Limb (tissue), 2 donors: ENCODE data around the gene SEBOX.

Experiments used
- DNase-seq, 2 donors: peaks; one replicate each; pipeline ENCODE4 v3.0.0-alpha.2; 2016; ENCODE audit errors: extremely low spot score in 2 of 2

Gene SEBOX

DNA sequence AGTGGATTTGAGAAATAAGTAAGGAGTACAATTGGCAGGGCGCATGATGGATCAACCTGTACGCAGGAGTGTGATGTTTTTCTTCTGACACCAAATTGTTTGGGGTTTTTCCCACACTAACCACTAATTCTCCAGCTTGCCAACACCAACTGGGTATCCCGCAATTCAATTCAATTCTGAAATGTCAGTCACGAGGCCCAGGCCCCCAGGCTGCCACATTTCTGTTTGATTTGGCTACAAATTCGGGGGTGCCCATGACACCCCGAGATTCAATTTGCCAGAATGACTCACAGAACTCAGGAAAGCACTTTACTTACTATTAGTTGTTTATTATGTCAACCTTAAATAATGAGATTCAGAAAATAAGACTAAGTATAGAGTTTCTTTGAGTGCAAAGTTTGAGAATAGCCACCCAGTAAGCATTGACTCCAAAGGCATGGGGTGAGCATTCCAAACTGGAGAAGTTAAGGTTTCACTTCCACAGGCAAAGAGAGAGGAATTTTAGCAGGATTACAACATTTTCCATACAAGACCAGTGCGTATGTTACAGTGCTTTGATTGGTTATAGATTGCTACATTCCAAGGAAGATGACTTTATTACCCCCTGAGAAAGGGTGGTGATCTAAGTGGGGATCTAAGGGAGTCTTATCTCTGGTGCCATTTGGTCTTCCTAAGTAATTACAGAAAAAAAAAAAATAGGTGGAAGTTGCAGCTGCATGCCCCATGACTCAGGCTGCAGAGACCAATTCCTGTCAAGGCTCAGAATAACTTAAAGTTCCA, 29.5 kb upstream of the SEBOX start:
- DNase-seq: no peak

DNA sequence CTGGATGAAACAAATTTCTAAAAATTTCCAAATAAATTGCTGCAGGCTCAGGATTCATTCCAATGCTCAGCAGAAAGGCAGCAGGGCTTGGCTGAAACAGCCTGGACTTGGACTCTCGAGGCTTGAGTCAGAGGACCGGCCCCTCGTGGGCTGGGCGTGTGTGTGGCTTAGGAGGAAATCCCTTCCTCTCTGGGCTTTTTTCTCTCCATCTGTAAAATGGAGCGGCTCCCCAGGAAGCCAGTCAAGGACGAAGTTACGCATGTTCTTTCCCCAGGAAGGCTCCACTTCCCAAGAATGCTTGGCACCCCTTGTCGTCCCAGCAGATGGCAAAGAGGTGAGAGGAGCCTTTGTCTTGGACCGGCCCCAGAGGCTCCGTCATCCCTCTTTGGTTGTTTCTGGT, 27.5 kb upstream of the SEBOX start:
- no peak for DNase-seq

DNA sequence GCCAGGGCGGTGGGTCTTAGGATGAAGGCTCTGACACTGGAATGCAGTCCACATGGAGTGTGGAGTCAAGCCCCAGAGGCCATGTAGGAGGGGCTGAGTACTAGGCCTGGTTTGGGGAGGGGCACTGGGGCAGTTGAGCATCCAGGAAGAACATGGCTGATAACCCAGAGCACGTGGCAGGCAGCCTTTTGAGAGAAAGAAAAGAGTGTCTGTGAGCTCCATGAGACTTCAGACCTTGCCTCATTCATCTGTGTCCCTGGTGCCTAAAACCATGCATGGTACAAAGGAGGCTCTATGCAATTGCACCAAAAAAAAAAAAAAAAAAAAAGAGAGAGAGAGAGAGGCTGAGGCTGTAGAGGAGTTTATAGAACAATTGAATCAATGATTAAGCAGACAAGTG, 26.4 kb upstream of the SEBOX start:
- DNase-seq: no peak

DNA sequence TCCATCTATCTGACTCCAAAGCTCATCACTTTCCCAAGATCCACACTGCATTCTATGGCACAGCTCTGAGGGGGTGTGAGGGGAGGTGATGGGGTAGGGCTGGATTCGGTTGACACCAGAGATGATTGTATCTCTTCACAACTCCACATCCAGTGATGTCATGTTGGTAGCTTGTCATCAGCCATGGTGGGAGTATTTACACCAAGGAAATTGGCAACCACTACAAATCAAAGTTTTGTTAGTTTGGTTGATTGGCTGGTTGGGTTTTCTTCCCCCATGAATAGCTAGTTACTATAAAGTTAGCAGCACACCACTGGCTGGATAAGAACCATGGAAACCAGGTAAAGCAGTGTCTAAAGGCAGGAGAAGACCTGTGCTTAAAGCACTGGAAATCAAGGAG, 26.0 kb upstream of the SEBOX start:
- DNase-seq: no peak

DNA sequence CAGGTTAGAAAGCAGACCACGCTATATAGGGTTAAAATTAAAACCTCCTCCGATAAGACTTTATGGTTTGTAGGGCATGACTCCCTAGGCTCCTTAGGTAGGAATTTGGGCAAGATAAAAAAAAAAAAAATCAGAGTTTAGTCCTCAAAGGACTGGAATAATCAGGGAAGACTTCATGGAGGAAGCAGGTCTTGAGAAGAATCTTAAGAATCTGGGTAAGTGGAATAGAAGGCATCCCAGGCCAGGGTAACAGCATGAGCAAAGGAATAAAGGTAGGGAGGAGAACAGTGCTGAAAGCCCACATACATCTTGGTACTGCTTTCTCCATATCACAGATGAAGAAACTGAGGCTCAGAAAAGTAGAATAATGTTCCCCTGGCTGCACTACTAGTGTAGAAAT, 25.6 kb upstream of the SEBOX start:
- DNase-seq: no peak

DNA sequence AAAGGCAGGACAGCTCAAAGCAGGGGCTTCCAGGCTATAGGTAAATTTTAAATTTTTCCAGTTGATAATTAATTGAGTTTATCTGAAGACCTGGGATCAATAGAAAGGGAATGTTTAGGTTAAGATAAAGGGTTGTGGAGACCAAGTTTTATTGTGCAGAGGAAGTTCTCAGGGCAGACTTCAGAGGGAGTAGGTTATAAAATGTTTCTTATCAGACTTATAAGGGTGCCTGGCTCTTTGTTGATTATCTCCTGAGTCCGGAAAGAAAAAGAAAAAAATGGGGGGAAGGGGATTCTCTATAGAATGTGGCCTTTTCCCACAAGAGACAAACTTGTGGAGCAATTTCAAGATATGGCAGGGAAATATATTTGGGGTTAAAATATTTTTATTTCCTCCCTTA, 25.1 kb upstream of the SEBOX start:
- DNase-seq: no peak

DNA sequence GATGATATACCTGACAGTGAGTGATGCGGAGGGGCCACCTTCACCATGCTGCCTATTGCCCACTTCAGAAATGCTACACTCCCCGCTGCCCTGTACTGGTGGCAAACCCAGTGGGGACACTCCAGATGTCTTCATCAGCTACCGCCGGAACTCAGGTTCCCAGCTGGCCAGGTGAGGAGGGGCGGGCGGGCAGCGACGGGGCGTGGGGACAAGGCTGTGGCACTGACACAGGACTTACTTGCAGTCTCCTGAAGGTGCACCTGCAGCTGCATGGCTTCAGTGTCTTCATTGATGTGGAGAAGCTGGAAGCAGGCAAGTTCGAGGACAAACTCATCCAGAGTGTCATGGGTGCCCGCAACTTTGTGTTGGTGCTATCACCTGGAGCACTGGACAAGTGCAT, 23.1 kb upstream of the SEBOX start:
- no peak for DNase-seq

DNA sequence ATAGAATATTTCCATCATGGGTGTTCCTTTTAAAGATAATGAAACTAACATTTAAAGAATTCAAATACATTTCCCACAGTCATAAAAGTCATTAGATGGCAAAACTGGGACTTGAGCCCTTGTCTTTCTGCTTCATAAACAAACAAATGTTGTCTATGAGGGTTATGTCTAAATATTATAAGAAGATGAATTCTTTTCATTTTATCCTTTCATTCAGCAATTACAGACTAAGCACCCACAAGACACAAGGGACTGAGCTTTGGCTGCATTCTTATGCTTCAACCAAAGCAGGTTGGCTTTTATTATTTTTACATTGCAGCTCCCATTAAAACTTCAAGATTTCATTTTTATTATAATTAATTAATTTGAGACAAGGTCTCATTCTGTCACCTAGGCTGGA, 21.4 kb upstream of the SEBOX start:
- DNase-seq: no peak

DNA sequence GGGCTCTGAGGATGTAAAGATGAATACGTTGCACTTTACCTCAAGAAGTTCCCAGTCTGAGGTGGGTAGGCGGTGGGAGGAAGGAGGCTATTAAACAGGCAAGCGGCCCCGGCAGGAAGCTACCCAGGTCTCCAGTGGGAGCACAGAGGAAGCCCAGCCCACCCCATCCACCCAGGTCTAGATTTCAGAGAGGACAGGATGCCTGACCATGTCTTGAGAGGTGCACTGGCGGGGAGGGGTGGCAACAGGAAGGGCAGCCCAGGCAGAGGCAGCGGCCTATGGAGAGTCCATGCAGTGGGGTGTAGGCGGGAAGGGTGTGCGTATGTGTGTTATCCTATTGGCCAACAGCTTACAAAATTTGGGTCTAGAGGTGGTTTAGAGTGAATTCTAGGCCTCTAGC, 20.4 kb upstream of the SEBOX start:
- DNase-seq: no peak

DNA sequence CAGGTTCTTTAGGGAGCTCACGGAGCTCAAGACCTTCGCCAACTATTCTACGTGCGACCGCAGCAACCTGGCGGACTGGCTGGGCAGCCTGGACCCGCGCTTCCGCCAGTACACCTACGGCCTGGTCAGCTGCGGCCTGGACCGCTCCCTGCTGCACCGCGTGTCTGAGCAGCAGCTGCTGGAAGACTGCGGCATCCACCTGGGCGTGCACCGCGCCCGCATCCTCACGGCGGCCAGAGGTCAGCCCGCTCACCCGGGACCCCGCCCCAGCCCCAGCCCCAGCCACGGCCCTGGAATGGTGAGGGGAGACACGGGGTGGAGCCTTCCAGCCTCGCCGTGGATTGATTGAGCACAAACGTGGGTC, 20.0 kb upstream of the SEBOX start:
- no peak for DNase-seq

DNA sequence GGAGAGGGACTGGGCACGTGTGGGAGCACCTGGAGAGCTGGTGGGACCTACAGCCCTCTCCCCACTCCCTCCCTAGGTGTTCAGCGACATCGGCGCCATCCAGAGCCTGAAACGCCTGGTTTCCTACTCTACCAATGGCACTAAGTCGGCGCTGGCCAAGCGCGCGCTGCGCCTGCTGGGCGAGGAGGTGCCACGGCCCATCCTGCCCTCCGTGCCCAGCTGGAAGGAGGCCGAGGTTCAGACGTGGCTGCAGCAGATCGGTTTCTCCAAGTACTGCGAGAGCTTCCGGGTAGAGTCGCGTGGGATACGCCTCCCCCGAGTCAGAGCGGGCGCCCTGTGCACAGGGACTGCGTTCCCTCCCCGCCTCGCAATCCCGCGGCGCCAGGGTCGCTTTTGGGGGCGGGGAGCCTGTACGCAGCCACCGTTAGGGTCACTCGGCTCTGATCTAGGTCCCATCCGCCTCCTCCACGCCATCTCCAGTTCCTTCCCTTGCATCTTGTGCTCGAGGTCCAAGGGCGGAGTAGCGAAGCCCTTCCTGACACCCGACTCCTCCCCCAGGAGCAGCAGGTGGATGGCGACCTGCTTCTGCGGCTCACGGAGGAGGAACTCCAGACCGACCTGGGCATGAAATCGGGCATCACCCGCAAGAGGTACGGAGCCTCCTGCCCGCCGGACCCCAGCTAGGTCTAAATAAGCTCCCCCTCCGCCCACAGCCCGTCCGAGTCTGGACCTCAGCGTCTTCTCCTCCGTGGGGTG, 19.5 kb upstream of the SEBOX start:
- DNase-seq: no peak

DNA sequence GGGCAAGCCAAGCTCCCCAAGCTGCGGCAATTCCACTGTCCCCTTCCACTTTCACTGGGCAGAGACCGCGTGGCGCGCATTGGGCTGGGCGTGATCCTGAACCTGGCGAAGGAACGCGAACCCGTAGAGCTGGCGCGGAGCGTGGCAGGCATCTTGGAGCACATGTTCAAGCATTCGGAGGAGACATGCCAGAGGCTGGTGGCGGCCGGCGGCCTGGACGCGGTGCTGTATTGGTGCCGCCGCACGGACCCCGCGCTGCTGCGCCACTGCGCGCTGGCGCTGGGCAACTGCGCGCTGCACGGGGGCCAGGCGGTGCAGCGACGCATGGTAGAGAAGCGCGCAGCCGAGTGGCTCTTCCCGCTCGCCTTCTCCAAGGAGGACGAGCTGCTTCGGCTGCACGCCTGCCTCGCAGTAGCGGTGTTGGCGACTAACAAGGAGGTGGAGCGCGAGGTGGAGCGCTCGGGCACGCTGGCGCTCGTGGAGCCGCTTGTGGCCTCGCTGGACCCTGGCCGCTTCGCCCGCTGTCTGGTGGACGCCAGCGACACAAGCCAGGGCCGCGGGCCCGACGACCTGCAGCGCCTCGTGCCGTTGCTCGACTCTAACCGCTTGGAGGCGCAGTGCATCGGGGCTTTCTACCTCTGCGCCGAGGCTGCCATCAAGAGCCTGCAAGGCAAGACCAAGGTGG, 16.3 kb upstream of the SEBOX start:
- DNase-seq: peak in 1 of 2 donors; percentile 47

DNA sequence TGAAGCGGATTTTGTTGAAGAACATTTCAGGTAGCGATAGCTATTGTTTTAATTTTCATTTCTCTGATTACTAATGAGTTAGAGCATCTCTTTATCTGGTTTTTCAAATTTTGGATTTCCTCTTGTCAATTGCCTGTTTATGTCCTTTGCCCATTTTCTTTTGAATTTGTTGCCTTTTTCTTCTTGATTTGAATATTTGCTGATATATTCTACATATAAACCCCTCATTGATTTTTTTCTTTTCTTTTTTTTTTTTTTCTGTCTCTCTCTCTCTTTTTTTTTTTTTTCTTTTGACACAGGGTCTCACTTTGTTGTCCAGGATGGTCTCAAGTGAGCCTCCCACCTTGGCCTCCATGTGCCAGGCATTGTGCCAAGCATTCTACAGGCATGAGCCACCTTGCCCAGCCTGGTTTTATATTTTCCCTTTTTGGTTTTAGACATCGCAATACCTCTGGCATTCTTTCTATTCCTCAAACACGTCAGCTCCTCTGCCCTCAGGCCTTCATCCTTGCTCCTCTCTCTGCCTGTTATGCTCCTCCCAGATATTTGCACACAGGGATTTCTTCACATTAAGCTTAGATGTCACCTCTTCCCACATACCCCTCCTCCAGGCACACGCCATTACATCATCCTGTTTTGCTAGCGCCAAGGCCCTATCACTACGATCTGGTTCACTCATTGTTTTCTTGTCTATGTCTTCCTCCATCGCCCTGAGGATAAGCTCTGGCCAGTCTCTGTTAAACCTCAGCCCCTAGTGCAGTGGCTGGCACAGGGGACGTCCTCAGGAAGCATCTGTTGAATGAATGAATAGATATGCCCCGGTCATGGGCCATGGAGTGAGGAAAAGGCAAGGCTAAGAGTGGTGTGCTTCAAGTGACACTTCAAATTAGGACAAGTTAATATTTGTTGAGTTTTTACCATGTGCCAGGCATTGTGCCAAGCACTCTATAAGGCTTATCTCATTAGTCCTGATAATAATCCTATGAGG, 15.1 kb upstream of the SEBOX start:
- DNase-seq: no peak

DNA sequence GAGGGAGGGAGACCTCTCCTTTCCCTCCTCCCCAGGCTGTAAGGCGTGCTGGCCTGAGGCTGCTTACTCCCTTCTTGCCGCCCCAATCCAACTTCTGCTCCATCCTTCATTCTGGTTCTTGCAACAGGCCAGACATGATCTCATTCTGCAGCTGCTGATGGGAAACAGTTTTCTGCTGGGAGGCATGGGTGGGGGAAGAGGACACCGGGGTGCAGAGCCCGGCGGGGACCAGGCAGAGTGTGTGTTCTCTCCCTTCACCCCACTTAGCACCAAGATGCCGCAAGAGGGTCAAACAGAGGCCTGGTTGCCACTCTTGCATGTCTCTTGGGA, 7.9 kb upstream of the SEBOX start:
- DNase-seq: no peak

DNA sequence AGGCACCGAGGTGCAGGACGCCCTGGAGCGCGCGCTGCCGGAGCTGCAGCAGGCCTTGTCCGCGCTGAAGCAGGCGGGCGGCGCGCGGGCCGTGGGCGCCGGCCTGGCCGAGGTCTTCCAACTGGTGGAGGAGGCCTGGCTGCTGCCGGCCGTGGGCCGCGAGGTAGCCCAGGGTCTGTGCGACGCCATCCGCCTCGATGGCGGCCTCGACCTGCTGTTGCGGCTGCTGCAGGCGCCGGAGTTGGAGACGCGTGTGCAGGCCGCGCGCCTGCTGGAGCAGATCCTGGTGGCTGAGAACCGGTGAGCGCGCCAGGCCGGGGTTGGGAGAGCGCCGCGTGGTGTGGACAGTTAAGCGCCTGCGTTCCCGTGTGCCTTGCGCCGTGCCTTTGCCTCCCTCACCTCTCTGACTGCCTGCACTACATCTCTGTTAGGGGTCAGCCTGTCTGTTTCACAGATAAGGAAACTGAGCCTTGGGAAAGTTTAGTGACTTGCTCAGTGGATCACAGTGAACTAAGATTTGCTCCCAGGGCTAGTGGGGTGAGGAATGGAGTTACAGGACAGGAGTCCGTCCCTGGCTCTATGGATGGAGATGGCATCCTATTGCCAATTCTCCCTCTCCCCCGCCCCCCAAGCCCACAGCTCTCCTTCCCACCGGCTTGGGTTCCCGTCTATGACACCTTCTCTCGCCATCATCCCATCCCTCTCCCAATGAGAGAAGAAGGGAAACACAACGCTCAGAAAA, 7.4 kb upstream of the SEBOX start:
- DNase-seq: no peak

DNA sequence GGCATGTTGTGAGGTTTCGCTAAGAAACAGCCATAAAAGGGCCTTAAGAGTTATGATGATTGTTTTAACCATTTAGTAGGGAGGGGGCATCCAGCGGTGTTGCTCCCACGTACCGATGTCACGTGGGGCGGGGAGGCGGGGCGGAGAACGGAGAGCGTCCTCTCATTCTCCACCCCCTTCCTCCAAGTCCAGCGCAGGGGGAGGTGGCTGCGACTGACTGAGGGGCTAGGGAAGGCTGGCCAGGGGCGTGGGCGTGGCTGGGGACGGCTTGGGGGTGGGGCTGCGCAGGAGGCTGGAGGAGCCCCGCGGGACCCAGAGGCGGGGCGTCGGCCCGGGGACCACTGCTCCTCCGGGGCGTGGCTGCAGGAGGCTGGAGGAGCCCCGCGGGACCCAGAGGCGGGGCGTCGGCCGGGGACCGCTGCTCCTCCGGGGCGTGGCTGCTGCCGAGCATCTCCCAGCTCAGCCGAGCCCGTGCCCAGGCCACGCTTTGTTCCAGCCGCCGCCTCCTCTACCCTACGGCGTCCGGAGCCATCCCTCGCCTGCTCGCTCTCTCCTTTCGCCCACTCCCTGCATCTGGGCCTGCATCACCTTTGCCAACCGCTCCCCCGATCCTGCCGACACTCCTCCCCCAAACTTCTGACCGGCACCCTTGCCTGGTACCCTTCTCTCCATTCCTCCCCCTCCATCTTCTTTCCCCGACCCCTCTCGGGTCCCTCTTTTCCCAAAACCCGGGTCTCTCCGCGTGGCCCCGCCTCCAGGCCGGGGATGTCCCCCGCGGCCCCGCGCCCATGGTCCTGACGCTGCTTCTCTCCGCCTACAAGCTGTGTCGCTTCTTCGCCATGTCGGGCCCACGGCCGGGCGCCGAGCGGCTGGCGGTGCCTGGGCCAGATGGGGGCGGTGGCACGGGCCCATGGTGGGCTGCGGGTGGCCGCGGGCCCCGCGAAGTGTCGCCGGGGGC, 6.5 kb upstream of the SEBOX start, which contains the start of gene SARM1:
Gene SARM1, plus strand, starts transcription at position 450 of the 958 bp plus-strand sequence. Its CDS starts 339 bp downstream, at position 789.
- DNase-seq: peak; percentile 74 to 91

DNA sequence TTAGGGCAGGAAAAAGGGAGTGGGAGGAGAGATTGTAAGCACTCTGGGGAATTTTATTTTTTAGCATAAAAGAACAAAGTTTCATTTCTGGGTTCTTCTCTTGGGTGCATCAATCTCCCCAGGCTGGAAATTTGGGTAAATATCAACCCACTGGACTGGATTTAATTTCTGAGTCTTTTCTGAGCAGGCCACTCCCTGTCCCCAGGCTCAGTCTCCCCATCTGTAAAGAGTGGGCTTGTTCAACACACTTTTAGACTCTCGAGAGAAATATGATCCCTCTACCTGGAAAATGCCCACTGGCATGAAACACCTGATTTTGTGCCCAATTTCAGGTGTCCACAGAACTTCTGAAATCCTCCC, 5.7 kb upstream of the SEBOX start:
- DNase-seq: no peak

DNA sequence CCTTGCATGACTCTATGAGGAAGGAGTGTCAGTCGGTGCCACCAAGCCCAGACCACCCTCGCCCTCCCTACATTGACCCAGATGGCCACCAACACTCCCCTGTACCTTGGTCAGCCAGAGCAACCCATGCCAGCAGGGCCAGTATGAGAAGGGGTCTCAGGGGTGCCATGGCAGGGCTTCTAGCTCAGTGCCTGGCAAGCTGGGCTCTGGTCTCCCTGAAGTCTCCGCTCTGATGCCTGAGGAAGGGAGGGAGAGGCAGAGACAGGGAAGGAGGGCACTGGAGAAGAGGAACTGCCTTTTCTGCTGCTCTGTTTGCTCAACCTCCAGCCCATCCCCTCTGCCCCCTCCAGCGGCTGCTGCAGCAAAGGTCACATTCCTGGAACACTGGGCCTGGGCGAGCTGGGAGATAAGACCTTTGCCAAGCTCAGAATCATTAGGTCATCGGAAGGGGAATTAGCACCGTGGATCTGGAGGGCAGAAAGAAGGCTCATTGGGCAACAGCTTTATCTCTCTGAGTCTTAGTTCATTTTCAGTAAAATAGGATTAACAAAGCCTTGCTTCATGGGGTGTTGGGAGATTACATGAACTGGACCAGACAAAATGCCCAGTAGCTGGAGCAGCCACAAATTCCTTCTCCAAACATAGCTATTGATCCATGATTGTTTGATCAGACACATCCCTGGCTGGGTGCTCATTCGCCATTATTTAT, 5.2 kb upstream of the SEBOX start, which contains the start of gene VTN:
Gene VTN, minus strand, starts transcription at position 273 of the 709 bp plus-strand sequence. Its CDS starts 104 bp downstream, at position 169.
- no peak for DNase-seq

DNA sequence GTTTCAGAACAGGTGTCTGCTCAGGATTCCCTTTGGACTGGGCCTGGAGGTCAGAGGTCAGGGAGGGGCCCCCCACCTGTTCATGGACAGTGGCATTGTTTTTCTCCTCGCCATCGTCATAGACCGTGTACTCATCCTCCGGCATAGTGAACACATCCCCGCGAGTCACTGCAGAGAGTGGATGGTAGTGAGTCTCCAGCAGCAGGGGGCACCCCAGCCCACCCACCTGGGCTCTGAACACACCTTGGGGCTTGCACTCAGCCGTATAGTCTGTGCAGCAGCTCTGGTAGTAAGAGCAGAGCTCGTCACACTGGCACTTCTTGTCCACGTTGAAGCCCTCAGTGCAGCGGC, 4.7 kb upstream of the SEBOX start:
- no peak for DNase-seq
